ENCODE results near the gene CFAP77.

CFAP77 gene

GRCh38 chr9:132413926-132414325, 3.9 kb downstream of the CFAP77 start:
- no peak overlapping the region for H3K27ac ChIP-seq (replicated peaks)
- DNase-seq (ENCODE audit: low read depth in 1 of 2, low spot score in 1 of 2), result no peak
- peaks cover 54% of the 10 kb centered on the region for H3K27me3 ChIP-seq (ENCODE audit: insufficient read depth, poor library complexity, severe bottlenecking)
- no peak for TF ChIP-seq POLR2AphosphoS5 (IDR thresholded peaks at IDR 0.05; ENCODE audit: low read depth)
- TF ChIP-seq, protein P1, sequence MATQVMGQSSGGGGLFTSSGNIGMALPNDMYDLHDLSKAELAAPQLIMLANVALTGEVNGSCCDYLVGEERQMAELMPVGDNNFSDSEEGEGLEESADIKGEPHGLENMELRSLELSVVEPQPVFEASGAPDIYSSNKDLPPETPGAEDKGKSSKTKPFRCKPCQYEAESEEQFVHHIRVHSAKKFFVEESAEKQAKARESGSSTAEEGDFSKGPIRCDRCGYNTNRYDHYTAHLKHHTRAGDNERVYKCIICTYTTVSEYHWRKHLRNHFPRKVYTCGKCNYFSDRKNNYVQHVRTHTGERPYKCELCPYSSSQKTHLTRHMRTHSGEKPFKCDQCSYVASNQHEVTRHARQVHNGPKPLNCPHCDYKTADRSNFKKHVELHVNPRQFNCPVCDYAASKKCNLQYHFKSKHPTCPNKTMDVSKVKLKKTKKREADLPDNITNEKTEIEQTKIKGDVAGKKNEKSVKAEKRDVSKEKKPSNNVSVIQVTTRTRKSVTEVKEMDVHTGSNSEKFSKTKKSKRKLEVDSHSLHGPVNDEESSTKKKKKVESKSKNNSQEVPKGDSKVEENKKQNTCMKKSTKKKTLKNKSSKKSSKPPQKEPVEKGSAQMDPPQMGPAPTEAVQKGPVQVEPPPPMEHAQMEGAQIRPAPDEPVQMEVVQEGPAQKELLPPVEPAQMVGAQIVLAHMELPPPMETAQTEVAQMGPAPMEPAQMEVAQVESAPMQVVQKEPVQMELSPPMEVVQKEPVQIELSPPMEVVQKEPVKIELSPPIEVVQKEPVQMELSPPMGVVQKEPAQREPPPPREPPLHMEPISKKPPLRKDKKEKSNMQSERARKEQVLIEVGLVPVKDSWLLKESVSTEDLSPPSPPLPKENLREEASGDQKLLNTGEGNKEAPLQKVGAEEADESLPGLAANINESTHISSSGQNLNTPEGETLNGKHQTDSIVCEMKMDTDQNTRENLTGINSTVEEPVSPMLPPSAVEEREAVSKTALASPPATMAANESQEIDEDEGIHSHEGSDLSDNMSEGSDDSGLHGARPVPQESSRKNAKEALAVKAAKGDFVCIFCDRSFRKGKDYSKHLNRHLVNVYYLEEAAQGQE (IDR thresholded peaks at IDR 0.05; ENCODE audit: insufficient replicate concordance, low read depth), result no peak
- no peak overlapping the region for H3K4me3 ChIP-seq (replicated peaks; ENCODE audit: insufficient read depth, low read length)

DNA sequence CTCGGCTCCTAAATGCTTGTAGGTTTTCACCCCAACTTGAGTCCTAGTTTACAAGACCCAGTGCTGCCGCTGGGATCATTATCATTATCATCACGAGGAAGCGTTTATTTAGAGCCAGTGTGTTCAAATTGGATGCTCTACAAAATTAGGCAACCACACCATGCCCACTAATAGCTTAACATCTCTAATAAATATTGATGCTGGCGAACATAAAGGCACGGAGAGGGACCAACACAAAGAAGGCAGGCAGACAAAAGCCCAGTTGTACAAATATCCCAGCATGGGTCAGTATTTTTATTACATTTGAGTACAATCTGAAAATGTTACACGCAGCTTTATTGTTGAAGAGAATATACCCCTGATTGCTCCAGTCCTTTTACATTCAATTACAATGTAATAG, 4.7 kb downstream of the CFAP77 start:
- no peak overlapping the region for H3K4me3 ChIP-seq (replicated peaks; ENCODE audit: insufficient read depth, low read length)
- peaks cover 52% of the 10 kb centered on the region for H3K27me3 ChIP-seq (ENCODE audit: insufficient read depth, poor library complexity, severe bottlenecking)
- no peak for DNase-seq (ENCODE audit: low read depth in 1 of 2, low spot score in 1 of 2)
- H3K27ac ChIP-seq (replicated peaks), result no peak overlapping the region
- TF ChIP-seq, protein P2, sequence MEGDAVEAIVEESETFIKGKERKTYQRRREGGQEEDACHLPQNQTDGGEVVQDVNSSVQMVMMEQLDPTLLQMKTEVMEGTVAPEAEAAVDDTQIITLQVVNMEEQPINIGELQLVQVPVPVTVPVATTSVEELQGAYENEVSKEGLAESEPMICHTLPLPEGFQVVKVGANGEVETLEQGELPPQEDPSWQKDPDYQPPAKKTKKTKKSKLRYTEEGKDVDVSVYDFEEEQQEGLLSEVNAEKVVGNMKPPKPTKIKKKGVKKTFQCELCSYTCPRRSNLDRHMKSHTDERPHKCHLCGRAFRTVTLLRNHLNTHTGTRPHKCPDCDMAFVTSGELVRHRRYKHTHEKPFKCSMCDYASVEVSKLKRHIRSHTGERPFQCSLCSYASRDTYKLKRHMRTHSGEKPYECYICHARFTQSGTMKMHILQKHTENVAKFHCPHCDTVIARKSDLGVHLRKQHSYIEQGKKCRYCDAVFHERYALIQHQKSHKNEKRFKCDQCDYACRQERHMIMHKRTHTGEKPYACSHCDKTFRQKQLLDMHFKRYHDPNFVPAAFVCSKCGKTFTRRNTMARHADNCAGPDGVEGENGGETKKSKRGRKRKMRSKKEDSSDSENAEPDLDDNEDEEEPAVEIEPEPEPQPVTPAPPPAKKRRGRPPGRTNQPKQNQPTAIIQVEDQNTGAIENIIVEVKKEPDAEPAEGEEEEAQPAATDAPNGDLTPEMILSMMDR (IDR thresholded peaks at IDR 0.05; ENCODE audit: insufficient read depth, low read length), result no peak
- TF ChIP-seq, protein P1 (IDR thresholded peaks at IDR 0.05; ENCODE audit: insufficient replicate concordance, low read depth), result no peak
- TF ChIP-seq GABPA (IDR thresholded peaks at IDR 0.05; ENCODE audit: low read depth), result no peak
- no peak for TF ChIP-seq SPI1 (IDR thresholded peaks at IDR 0.05; ENCODE audit: borderline replicate concordance, low read depth)
- TF ChIP-seq POLR2AphosphoS5 (IDR thresholded peaks at IDR 0.05; ENCODE audit: low read depth), result no peak

GRCh38 chr9:132415181-132415580, 5.2 kb downstream of the CFAP77 start:
- Histone ChIP-seq H3K27me3 (ENCODE audit: insufficient read depth, poor library complexity, severe bottlenecking) (peaks cover 48% of the 10 kb centered on the region), H3K4me3 (replicated peaks; ENCODE audit: insufficient read depth, low read length) (no peak overlapping the region), H3K27ac (replicated peaks) (no peak overlapping the region)
- no peak for TF ChIP-seq SPI1 (IDR thresholded peaks at IDR 0.05; ENCODE audit: borderline replicate concordance, low read depth)
- TF ChIP-seq POLR2AphosphoS5 (IDR thresholded peaks at IDR 0.05; ENCODE audit: low read depth), result no peak
- TF ChIP-seq GABPA (IDR thresholded peaks at IDR 0.05; ENCODE audit: low read depth), result no peak
- TF ChIP-seq, protein P2 (IDR thresholded peaks at IDR 0.05; ENCODE audit: insufficient read depth, low read length), result no peak
- TF ChIP-seq, protein P1 (IDR thresholded peaks at IDR 0.05; ENCODE audit: insufficient replicate concordance, low read depth), result no peak
- DNase-seq (ENCODE audit: low read depth in 1 of 2, low spot score in 1 of 2), result no peak
